Ishikawa (cell line): Measurements from ENCODE around the gene VASN.

Experiments used
- CREB1 ChIP-seq: IDR thresholded peaks from 2 replicates; pipeline ENCODE4 v1.6.1; 2012; ENCODE audit warnings: low read depth
- EGR1 ChIP-seq: IDR thresholded peaks from 2 replicates; pipeline ENCODE4 v1.6.1; 2012
- EP300 ChIP-seq: IDR thresholded peaks from 2 replicates; pipeline ENCODE4 v1.6.1; 2012; ENCODE audit warnings: borderline replicate concordance
- RAD21 ChIP-seq: IDR thresholded peaks from 2 replicates; pipeline ENCODE4 v1.6.1; 2012; ENCODE audit warnings: low read depth
- TF ChIP-seq, protein P1 (sequence below): IDR thresholded peaks from 2 replicates; pipeline ENCODE4 v1.6.1; 2012; ENCODE audit warnings: low read depth, mild to moderate bottlenecking
- TF ChIP-seq, protein P2 (sequence below): IDR thresholded peaks from 2 replicates; pipeline ENCODE4 v1.6.1; 2012

DNA sequence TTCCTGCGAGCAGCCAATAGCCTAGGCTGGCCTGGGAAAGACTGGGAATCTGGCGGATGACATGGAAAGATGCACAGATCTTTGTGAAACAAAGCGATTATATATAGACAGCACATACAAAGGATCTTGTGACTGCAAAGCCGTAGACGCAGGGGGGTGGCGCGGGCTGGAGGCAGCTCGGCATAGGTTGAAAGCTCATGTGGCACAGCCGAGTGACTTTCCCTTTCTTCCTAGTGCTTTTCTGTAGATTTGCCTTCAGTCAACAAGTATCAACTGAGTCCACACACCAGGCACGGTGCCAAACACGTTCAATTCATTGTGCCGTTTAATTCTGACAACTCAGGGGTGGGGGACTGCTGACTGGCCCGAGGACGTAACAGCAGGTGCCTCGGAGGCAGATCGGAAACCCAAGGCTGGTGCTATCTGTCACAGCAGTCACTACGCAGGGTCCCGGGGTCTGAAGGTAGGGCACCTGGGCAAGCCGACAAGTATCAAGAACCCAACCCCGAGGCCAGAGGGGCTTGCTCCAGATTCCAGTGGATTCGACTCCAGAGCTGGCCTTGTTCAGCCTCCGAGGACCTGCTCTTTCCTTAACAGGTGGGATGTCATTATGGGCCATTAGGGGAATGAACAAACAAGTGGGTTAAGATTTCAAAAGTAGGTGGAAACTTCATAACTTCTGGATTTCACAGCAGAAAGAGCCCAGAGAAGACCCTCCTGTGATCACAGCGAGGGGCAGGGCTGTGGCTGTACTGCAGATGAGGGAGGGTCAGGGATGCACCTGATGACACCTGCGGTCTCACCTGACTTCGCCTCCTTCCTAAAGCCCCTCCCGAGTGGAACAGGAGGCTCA lies 26.4 kb upstream of the VASN start:
- TF ChIP-seq, protein P1, sequence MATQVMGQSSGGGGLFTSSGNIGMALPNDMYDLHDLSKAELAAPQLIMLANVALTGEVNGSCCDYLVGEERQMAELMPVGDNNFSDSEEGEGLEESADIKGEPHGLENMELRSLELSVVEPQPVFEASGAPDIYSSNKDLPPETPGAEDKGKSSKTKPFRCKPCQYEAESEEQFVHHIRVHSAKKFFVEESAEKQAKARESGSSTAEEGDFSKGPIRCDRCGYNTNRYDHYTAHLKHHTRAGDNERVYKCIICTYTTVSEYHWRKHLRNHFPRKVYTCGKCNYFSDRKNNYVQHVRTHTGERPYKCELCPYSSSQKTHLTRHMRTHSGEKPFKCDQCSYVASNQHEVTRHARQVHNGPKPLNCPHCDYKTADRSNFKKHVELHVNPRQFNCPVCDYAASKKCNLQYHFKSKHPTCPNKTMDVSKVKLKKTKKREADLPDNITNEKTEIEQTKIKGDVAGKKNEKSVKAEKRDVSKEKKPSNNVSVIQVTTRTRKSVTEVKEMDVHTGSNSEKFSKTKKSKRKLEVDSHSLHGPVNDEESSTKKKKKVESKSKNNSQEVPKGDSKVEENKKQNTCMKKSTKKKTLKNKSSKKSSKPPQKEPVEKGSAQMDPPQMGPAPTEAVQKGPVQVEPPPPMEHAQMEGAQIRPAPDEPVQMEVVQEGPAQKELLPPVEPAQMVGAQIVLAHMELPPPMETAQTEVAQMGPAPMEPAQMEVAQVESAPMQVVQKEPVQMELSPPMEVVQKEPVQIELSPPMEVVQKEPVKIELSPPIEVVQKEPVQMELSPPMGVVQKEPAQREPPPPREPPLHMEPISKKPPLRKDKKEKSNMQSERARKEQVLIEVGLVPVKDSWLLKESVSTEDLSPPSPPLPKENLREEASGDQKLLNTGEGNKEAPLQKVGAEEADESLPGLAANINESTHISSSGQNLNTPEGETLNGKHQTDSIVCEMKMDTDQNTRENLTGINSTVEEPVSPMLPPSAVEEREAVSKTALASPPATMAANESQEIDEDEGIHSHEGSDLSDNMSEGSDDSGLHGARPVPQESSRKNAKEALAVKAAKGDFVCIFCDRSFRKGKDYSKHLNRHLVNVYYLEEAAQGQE, result no peak
- no peak for TF ChIP-seq CREB1
- no peak for TF ChIP-seq EP300
- TF ChIP-seq RAD21, result no peak
- TF ChIP-seq, protein P2, sequence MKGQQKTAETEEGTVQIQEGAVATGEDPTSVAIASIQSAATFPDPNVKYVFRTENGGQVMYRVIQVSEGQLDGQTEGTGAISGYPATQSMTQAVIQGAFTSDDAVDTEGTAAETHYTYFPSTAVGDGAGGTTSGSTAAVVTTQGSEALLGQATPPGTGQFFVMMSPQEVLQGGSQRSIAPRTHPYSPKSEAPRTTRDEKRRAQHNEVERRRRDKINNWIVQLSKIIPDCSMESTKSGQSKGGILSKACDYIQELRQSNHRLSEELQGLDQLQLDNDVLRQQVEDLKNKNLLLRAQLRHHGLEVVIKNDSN, result no peak
- TF ChIP-seq EGR1, result no peak
